HG02981 (cell line): Measurements from ENCODE around the gene IGF1R.

Source experiments
- ATAC-seq: cut with Tn5 transposase; IDR thresholded peaks from one replicate; pipeline ENCODE4 v1.9.1; 2021; ENCODE audit warnings: mild to moderate bottlenecking, moderate library complexity; ENCODE audit not compliant: unreplicated experiment

The IGF1R gene

DNA sequence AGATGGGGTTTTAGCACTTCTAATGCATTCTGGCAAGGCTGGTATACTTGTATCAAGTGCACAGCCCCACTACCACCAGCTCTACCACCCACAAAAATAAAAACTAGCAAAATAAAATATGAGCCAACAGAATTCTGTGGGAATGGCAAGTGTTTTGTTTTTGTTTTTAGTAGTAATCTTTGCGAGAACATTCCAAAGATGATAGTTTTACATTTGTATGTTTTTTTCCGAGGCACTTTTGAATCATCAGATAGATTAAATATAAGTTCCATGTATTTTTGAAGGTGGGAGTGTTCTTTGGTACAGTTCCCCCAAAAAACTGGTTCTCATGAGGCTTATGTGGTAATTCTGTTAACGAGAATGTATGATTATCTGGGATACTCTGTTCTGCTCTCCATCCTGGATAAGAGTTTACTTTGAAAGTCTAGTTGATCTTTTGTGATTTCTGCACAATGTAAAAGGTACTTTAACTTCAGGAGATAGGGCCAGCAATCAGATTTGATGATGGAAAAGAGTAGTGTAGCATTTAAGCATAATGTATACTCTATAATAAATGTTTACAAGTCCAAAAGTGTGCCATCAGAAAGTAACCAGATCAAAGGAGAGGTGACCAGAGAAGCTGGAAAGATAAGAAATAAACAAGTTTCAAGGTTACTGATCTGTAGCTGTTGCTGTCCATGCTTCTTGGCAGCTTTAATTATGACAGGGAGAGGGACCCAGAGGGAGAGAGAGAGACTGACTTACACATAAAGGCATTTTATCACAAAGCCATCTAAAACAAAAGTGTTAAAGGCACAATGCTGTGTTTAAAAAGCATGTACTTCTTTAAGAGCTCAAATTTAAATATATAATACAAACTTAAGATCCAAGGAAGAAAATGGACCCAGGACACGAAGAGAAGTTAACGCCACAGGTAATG lies 228.4 kb downstream of the IGF1R start:
- ATAC-seq: no peak

- ATAC-seq: no peak
Observed at GRCh38 chr15:98878172-98878571, 229.8 kb downstream of the IGF1R start.

DNA sequence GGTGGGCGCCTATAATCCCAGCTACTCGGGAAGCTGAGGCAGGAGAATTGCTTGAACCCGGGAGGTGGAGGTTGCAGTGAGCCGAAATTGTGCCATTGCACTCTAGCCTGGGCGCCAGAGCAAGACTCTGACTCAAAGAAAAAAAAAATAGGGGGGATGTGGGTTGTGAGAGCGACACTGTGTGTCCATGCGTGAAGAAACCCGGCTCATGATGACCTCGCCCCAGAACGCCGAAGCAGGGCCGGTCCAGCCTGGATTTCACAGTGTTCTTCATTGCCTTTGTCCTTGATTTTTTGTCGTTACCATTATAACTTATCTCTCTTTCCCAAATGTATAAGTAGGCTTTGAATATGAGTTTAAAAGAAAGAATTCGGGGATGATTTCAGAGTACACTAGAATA lies 230.5 kb downstream of the IGF1R start:
- no peak for ATAC-seq

DNA sequence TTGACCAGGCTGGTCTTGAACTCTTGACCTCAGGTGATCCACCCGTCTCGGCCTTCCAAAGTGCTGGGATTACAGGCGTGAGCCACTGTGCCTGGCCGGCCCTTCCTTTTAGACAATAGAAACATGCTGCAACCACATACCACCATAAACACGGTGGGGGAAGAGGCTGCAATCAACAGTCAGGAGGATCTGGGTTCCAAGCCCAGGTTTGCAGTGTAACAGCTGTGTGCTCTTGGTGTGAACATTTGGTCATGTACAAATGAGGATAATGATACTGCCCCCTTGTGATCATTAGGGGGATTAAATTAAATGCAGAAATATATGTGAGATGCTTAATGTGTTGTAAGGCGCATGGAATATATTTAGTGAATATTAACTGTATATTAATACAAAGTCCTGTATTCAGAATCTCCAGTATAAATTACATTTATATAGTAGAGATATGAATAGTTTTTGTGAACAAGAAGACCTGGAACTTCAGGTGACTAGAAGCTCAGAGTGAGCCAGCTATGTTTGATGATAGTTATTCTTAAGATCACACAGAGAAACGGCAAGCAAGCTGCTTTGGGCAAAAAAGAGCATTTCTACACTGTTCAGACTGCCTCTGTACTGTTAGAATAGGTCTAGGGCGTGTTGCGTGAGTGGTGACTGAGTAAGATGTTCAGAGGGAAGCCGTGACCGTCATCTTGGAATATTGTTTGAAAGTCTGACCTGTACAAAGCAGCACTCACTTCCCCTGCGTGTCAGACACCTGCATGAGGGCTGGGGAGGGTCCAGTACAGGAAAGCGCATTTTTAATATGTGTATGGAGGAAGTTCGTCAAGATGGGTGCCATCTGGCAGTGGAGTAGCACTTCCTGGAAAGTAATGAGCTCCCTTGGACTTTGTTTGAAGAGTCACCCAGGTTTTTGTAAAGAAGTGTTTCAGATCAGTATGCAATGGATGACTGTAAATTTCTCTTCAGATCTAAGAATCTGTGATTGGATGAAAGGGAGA lies 233.5 kb downstream of the IGF1R start:
- ATAC-seq: peak; percentile 59

- ATAC-seq: no peak
Observed at GRCh38 chr15:98883478-98883877, 235.1 kb downstream of the IGF1R start.

GRCh38 chr15:98884894-98885293 lies 236.6 kb downstream of the IGF1R start:
- no peak for ATAC-seq

DNA sequence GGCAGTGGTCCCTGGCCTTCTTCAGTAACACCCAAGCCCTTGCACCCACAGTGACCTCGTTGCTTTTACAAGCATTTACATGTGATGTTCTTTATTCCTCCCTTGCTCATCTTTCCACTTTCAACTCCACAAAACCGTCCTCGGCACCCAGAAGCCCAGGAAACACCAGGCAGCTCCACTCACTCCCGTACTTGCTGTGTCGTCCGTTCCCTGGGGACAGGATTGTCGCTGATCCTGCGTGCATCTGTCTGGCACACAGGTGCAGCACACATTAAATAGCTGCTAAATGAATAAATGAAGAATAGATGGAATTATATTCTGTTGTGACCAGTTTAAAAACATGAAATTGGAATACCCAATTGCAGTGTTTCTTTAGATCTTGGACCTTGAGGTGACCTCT lies 239.6 kb downstream of the IGF1R start:
- no peak for ATAC-seq

GRCh38 chr15:98888820-98889479 lies 240.6 kb downstream of the IGF1R start:
- ATAC-seq: no peak

DNA sequence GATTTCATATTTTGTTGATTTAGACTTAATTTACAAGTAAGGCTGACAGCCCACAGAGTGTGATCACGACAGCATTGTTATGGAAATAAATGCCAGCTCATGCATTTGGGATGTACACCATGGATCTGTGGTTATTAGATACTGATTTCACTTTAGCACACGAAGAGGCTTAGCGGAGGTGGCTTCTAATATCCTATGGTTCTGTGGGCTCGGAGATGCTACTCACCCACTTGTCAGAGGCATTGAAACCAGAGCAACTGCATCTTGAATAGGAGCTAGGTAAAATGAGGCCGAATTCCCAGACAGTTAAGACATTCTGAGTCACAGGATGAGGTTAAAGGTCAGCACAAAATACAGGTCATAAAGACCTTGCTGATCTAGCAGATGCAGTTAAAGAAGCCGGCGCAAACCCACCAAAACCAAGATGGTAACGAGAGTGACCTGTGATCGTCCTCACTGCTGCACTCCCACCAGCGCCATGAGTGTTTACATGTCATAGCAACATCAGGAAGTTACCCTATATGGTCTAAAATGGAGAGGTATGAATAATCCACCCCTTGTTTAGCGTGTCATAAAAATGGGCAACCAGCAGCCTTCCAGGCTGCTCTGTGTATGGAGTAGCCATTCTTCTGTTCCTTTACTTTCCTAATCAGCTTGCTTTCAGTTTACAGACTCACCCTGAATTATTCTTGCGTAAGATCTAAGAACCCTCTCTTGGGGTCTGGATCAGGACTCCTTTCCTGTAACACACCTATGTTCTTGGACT lies 241.8 kb downstream of the IGF1R start:
- no peak for ATAC-seq

GRCh38 chr15:98891301-98891700 lies 243.0 kb downstream of the IGF1R start:
- ATAC-seq: no peak

- no peak for ATAC-seq
Observed at GRCh38 chr15:98893401-98893800, 245.1 kb downstream of the IGF1R start.

GRCh38 chr15:98894312-98894711 lies 246.0 kb downstream of the IGF1R start:
- no peak for ATAC-seq

DNA sequence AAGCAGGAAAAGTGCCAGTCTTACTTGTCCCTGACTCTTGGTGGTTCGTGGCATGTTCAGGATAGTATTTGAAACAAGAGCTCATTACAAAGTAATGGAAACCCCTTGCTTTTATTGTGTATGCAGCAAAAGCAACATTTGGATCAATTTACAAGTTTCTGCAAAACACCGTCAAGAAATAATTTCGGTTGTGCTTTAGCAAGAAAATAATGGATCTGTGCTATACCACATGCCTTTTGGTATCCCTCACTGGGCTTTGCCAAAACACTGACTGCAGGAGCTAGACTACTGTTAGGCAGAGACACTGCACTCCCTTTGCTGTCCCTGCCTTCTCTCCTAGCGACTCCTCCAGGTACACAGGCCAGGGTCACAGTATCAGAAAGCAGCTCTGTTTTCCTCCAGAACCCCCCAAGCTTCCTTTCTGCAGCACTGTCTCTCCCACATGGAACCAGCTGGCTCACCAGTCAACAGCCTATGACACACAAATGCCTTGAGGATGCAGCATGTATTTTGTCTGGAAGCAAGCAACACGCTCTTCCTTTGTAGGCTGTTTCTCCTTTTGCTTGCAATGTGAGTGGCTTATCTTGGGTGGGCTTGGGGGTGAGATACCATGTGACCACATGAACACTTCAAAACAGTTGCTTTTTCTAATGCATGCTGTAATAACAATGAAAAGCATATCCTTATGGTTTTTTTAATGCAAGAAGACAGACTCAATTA lies 247.8 kb downstream of the IGF1R start:
- no peak for ATAC-seq

DNA sequence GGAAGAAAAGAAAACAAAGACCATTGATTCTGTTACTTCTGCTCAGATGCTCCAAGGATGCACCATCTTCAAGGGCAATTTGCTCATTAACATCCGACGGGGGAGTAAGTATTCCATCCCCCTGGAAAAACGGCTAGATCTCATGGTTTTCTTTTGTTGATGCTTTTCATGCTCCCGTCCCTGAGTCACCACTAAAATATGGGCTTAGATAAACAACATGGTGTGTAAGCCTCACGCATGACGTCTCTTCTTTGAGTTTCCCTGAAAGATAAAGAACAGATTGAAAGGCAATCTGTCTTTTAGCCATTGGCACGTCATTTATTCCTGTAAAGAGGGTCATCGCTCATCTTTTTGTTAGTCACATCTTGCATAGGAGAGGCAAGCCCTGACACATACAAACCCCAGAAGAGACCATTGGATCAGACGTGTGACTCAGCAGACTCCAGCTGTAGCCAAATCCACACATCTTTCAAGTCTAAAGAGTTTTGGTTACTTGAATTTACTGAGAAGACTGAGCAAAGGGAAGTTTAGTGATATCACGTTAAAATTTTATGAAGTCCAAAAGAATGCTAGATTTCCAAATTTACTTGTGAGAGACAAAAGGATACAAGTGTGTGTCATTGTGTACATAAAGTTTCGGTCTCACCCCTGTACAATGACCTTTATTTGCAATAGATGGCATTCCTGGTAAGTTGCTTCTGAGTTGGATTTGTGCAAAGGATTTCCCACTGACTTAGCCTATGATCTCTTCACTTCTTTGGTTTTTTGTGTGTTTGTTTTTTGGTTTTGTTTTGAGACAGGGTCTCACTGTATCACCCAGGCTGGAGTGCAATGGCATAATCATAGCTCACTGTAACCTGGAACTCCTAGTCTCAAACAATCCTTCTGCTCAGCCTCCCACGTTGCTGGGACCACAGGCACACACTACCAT lies 248.7 kb downstream of the IGF1R start:
- no peak for ATAC-seq

- ATAC-seq: no peak
Observed at GRCh38 chr15:98898122-98898521, 249.8 kb downstream of the IGF1R start.

DNA sequence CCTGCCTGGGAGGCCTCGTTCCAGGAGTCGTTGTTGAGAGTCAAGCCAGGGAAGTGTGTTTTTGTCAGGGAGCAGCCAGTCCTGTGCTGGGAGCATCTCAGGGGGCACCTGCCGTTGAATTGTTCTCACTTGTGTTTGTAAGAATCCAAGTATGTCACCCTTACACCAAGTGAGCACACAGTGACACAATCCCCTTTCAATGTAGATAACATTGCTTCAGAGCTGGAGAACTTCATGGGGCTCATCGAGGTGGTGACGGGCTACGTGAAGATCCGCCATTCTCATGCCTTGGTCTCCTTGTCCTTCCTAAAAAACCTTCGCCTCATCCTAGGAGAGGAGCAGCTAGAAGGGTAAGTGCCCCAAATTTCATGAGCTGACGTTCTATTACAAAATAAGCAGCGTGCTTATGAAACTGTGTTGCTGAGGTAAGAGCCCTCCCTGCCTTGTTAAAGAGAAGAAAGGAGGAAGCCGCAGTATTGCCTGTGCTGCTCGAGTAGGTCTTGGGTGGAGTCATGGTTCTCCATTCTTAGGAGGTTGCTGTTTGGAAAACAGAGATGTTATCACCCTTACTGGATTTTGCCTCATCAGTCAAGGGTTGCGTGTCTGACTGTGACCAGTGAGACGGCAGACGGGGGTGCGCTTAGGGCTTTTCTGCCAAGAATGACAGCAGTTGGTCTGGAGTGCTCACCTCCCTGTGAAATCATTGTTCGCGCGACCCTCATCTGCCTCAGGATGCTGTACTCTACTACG lies 251.1 kb downstream of the IGF1R start:
- no peak for ATAC-seq

DNA sequence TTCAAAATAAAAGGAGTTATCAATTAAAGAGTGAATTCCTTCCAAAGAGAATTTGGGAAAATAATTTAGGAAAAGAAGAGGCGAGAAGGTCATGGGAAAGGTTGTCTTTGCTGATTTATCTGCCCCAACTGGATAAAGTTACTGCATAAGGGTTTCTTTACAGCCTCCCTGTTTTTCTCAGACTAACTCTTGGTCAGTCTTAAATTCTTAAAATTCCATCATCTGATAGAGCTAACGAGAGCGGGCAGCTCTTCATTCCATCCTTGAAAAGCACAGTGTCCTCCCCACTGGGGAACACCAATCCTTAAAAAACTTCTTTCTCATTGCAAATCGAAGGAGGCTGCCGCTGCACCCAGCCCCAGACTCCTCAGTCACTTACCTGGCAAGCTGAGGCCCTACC lies 252.0 kb downstream of the IGF1R start:
- no peak for ATAC-seq
